Brain microvascular endothelial cell (primary cell): ENCODE results near the gene TCEAL4.

Experiments
- DNase-seq: peaks from one replicate; pipeline ENCODE4 v3.0.0-alpha.2; 2020
- H3K27ac ChIP-seq: fragments of 250-450 bp; sonication (Bioruptor Pico); 2 replicates; pipeline ENCODE4 v1.5.1; 2020; ENCODE audit warnings: mild to moderate bottlenecking, moderate library complexity
- H3K27me3 ChIP-seq: fragments of 250-450 bp; sonication (Bioruptor Pico); replicated peaks from 2 replicates; pipeline ENCODE4 v1.5.1; 2020; ENCODE audit warnings: mild to moderate bottlenecking
- H3K36me3 ChIP-seq: fragments of 250-450 bp; sonication (Bioruptor Pico); replicated peaks from 2 replicates; pipeline ENCODE4 v1.5.1; 2020; ENCODE audit warnings: mild to moderate bottlenecking
- H3K4me3 ChIP-seq: 2 replicates; pipeline ENCODE4 v1.5.1; 2011; ENCODE audit warnings: low read depth, mild to moderate bottlenecking, control low read depth, low read length, moderate library complexity
- CTCF ChIP-seq: IDR thresholded peaks from 2 replicates; pipeline ENCODE4 v1.5.1; 2011; ENCODE audit warnings: low read depth, mild to moderate bottlenecking, moderate library complexity, low read length, control low read depth, inconsistent platforms; ENCODE audit errors: missing control alignments
- in situ Hi-C: cut with HindIII; loops from 2 replicates; pipeline ENCODE4 v1.10.0; 2017; ENCODE audit warnings: low sequenced_read_pairs, low pct_ligation_motif_present

TCEAL4 gene

GRCh38 chrX:103607364-103608305, 22.3 kb downstream of the TCEAL4 start, which contains the start of gene TCEAL3:
Gene TCEAL3 (plus strand): TSS chrX:103607963. CDS start chrX:103609065, 1,102 bp downstream.
- Histone ChIP-seq H3K36me3 (no peaks in the 10 kb centered on the region), H3K27ac (peak within 1 kb of the TSS; percentile 32), H3K4me3 (peak within 1 kb of the TSS; percentile 73), H3K27me3 (no peaks in the 10 kb centered on the region)
- DNase-seq: no peak
- in situ Hi-C loops: no loop called here
- no peak for TF ChIP-seq CTCF

DNA sequence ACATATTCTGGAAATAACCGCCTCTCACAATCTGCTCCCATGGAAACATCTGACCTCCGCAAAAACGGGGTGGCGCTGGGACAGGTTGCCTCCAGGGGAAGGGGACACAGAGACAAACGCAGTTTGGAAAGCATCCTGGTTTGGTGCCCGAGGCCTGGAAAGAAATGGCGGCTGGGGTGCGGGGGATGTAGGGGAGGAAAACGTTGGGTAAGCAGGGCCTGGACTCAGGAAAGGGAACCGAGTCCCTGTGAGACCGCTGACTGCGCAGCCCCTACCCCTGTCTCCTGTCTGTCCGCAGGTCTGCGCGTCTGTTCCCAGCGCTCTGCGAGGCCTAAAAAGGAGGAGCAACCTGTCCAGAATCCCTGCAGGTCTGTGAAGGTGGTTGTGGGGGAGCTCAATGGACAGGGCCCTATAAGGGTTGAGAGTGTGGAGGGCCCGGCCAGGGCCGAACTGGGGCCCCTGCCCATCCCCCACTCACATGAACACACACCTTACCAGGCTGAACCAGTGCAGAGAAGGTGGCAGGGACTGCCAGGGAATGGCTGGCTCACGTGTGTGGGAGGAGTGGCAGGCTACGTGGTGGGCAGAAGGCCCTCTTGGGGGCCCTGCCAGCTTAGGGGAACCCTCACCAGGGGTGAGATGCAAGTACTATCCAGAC, 23.1 kb downstream of the TCEAL4 start:
- DNase-seq: no peak
- H3K27ac ChIP-seq: peak overlapping the region; percentile 32
- in situ Hi-C loops: no loop called here
- no peak for TF ChIP-seq CTCF
- no peaks in the 10 kb centered on the region for H3K27me3 ChIP-seq
- H3K4me3 ChIP-seq: peak overlapping the region; percentile 73
- no peaks in the 10 kb centered on the region for H3K36me3 ChIP-seq

GRCh38 chrX:103610282-103610681, 25.0 kb downstream of the TCEAL4 start:
- Histone ChIP-seq H3K4me3 (no peak overlapping the region), H3K27me3 (no peaks in the 10 kb centered on the region), H3K36me3 (no peaks in the 10 kb centered on the region), H3K27ac (no peak overlapping the region)
- in situ Hi-C loops: no loop called here
- TF ChIP-seq CTCF: no peak
- DNase-seq: no peak

DNA sequence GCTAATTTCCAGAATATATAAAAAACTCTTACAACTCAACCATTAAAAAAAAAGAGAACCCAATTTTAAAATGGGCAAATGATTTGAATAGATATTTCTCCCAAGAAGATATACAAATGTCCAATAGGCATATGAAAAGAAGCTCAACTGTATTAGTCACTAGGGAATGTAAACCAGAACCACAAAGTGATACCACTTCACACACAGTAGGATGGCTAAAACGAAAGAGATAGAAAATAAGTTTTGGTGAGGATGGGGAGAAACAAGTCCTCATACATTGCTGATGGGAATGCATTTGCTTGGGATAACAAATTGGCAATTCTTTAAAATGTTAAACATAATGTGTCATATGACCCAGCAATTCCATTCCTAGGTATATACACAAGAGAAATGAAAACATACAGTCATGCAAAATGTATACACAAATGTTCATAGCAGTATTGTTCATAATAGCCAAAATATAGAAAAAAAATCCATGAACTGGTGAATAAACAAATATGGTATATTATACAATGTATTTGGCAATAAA, 28.1 kb downstream of the TCEAL4 start:
- TF ChIP-seq CTCF: no peak
- Histone ChIP-seq H3K27ac (no peak overlapping the region), H3K27me3 (no peaks in the 10 kb centered on the region), H3K36me3 (no peaks in the 10 kb centered on the region), H3K4me3 (no peak overlapping the region)
- no peak for DNase-seq
- in situ Hi-C loops: no loop called here

DNA sequence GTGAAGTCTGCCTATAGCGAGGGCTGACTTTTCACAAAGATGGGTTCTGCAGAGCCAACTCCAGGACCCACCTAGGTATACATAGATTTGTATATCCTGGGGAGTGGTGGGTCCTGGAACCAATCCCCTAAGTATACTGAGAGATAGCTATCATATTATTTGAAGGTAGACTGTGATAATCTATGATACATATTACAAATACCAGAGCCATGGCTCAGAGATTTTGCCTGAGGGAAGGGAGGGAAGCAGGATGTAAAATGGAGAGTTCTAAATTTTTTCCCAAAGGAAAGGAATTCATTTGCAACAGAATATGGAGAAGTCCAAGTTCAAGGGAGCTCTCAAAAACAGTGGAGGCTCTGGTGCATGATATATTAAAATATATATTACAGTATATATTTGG, 29.7 kb downstream of the TCEAL4 start:
- Histone ChIP-seq H3K27ac (no peak overlapping the region), H3K4me3 (no peak overlapping the region), H3K36me3 (no peaks in the 10 kb centered on the region), H3K27me3 (no peaks in the 10 kb centered on the region)
- no peak for DNase-seq
- in situ Hi-C loops: no loop called here
- no peak for TF ChIP-seq CTCF
